Naive thymus-derived CD4-positive, alpha-beta T cell (primary cell): ENCODE results near the gene LMNTD2. TPM values are rescaled to one million over a fixed set of nuclear protein-coding genes. Genes with fewer than 3 reads are reported as not detected.

ENCODE experiments used
- ATAC-seq: fragments of 150-1000 bp; cut with Tn5 transposase; 2 replicates; pipeline ENCODE4 v1.10.0; 2021; ENCODE audit warnings: mild to moderate bottlenecking, moderate library complexity
- CTCF ChIA-PET: fragments of 350-600 bp; sonication (Branson Sonifier 250); formaldehyde crosslinking; loops from one replicate; lab custom pipeline; 2021; ENCODE audit warnings: antibody characterized with exemption; lab: Charles Lee
- POLR2A ChIA-PET: fragments of 350-600 bp; sonication (Branson Sonifier 250); formaldehyde crosslinking; loops from one replicate; lab custom pipeline; 2021; ENCODE audit warnings: antibody characterized with exemption, inconsistent platforms; lab: Charles Lee
- DNase-seq, 9 donors: peaks; one replicate each; pipeline versions ENCODE4 v3.0.0 to v3.0.0-alpha.2; 2020 to 2022; ENCODE audit warnings: mixed read lengths in 1 of 9
- H3K27ac ChIP-seq: one replicate; pipeline ENCODE4 v1.7.0; 2013; ENCODE audit warnings: mild to moderate bottlenecking, low read depth, low read length, moderate library complexity
- H3K27me3 ChIP-seq, 2 donors: one replicate each; pipeline ENCODE4 v1.7.0; 2013; ENCODE audit warnings: low read length in 2 of 2, mild to moderate bottlenecking in 2 of 2, moderate library complexity in 2 of 2; ENCODE audit not compliant: control insufficient read depth in 2 of 2, insufficient read depth in 2 of 2
- H3K36me3 ChIP-seq, 3 experiments: 1 replicate in 2 of 3; 2 replicates in 1 of 3; pipeline ENCODE4 v1.7.0; 2013; ENCODE audit warnings: low read length in 3 of 3, mild to moderate bottlenecking in 3 of 3, moderate library complexity in 1 of 3; ENCODE audit not compliant: insufficient read depth in 3 of 3, control insufficient read depth in 2 of 3
- H3K4me1 ChIP-seq, 2 donors: one replicate each; pipeline ENCODE4 v1.7.0; 2013; ENCODE audit warnings: low read length in 2 of 2, mild to moderate bottlenecking in 2 of 2, moderate library complexity in 1 of 2; ENCODE audit not compliant: control insufficient read depth in 2 of 2, insufficient read depth in 2 of 2
- H3K4me3 ChIP-seq: 2 replicates; pipeline ENCODE4 v1.7.0; 2013; ENCODE audit warnings: mild to moderate bottlenecking, low read length
- H3K9me3 ChIP-seq, 3 experiments: 1 replicate in 2 of 3; 2 replicates in 1 of 3; pipeline ENCODE4 v1.7.0; 2013; ENCODE audit warnings: low read length in 3 of 3; ENCODE audit not compliant: control insufficient read depth in 2 of 3
- H3K27ac Mint-ChIP-seq, 9 donors: one replicate each; pipeline ENCODE4 v1.8.0; 2020 to 2022; ENCODE audit warnings: mixed read lengths in 9 of 9, mild to moderate bottlenecking in 8 of 9, moderate library complexity in 5 of 9, inconsistent platforms in 2 of 9
- H3K27me3 Mint-ChIP-seq, 5 donors: one replicate each; pipeline ENCODE4 v1.8.0; 2021 to 2022; ENCODE audit warnings: mixed read lengths in 5 of 5, mild to moderate bottlenecking in 1 of 5
- H3K36me3 Mint-ChIP-seq, 5 donors: one replicate each; pipeline ENCODE4 v1.8.0; 2020 to 2022; ENCODE audit warnings: mixed read lengths in 5 of 5, mild to moderate bottlenecking in 3 of 5, inconsistent platforms in 1 of 5
- H3K4me1 Mint-ChIP-seq, 7 donors: one replicate each; pipeline ENCODE4 v1.8.0; 2020 to 2022; ENCODE audit warnings: mixed read lengths in 7 of 7, mild to moderate bottlenecking in 3 of 7, inconsistent platforms in 1 of 7
- H3K4me3 Mint-ChIP-seq, 10 donors: one replicate each; pipeline ENCODE4 v1.8.0; 2020 to 2022; ENCODE audit warnings: mild to moderate bottlenecking in 10 of 10, mixed read lengths in 10 of 10, moderate library complexity in 6 of 10, inconsistent platforms in 2 of 10
- H3K9me3 Mint-ChIP-seq, 11 donors: one replicate each; pipeline ENCODE4 v1.8.0; 2020 to 2022; ENCODE audit warnings: mixed read lengths in 11 of 11, mild to moderate bottlenecking in 4 of 11, inconsistent platforms in 1 of 11, moderate library complexity in 1 of 11
- intact Hi-C, 2 donors: fragments of 100-400 bp; cut with micrococcal nuclease; formaldehyde crosslinking; loops; one replicate each; pipeline ENCODE4 v1.15.1; 2023
- polyA plus RNA-seq, 2 donors: library from polyadenylated mRNA; unstranded; fragments of 300-500 nt; fragmentation: Illumina TruSeq; gene quantifications; one replicate each; pipeline ENCODE4 v1.2.3, GENCODE V29; 2021
- total RNA-seq, 6 experiments: library from RNA in 5 of 6; stranded (reverse) in 5 of 6; gene quantifications; 1 replicate in 5 of 6; 2 replicates in 1 of 6; pipeline ENCODE4 v1.2.3 and lab custom pipeline; 2021 to 2026

The LMNTD2 gene
- total and polyA plus RNA-seq, 7 experiments from 2014 or later, result 2.3 to 14.7 (median 9.0) TPM

DNA sequence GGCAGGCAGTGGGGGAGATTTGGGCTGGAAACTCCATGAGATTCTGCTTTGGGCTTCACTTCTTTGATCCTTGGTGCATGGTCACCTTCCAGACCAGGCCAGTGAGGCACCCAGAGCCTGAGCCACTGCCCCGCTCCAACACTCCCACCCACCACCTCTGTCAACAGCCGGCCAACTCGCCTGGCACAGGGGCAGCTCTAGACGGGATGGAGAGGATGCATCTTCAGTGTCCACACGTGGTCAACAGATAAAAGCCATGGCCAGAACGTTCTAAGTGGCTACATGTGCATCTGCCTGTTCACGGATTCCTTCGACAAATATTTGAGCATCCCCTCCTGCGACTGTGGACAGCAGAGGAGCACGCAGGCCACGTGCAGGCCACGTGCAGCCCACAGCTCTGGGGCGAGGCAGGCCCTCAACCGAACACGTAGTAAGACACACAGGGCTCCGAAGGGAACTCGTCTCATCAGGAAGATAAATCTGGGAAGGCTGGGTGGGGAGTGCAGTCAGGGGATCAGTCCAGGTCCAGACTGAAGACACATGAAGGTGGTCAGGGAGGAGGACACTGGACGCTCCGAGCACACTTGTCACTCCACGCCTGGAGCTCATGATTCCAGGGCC, 22.0 kb downstream of the LMNTD2 start:
- POLR2A ChIA-PET, result interaction anchor here (1.3 kb wide), 1 partner anchor 66 kb away, joined by 3 read pairs; no protein-coding TSS in a partner anchor
- Histone ChIP-seq H3K9me3 (no peaks in the 10 kb centered on the region), H3K27ac (no peak overlapping the region), H3K27me3 (no peaks in the 10 kb centered on the region), H3K36me3 (peaks cover 0 to 4% (median 0%) of the 10 kb centered on the region in 3 experiments), H3K4me3 (no peak overlapping the region), H3K4me1 (peaks cover 20 to 21% of the 10 kb centered on the region in 2 donors)
- Mint-ChIP-seq H3K27ac (peak overlapping the region in 1 of 9 donors; percentile 9), H3K4me1 (peaks cover 5 to 16% (median 11%) of the 10 kb centered on the region in 7 donors), H3K4me3 (peak overlapping the region in 6 of 10 donors; percentile 29 to 95 (median 50)), H3K9me3 (no peaks in the 10 kb centered on the region), H3K36me3 (peaks cover 0 to 2% (median 0%) of the 10 kb centered on the region in 5 donors), H3K27me3 (no peaks in the 10 kb centered on the region)
- DNase-seq, result no peak
- CTCF ChIA-PET, result no interaction called here
- ATAC-seq, result no peak
- intact Hi-C loops, result loop anchor here in 1 of 2 donors (5.0 kb wide), 2 partner anchors 159 to 184 kb away; partner anchors contain the start of genes DEAF1 and TMEM80

DNA sequence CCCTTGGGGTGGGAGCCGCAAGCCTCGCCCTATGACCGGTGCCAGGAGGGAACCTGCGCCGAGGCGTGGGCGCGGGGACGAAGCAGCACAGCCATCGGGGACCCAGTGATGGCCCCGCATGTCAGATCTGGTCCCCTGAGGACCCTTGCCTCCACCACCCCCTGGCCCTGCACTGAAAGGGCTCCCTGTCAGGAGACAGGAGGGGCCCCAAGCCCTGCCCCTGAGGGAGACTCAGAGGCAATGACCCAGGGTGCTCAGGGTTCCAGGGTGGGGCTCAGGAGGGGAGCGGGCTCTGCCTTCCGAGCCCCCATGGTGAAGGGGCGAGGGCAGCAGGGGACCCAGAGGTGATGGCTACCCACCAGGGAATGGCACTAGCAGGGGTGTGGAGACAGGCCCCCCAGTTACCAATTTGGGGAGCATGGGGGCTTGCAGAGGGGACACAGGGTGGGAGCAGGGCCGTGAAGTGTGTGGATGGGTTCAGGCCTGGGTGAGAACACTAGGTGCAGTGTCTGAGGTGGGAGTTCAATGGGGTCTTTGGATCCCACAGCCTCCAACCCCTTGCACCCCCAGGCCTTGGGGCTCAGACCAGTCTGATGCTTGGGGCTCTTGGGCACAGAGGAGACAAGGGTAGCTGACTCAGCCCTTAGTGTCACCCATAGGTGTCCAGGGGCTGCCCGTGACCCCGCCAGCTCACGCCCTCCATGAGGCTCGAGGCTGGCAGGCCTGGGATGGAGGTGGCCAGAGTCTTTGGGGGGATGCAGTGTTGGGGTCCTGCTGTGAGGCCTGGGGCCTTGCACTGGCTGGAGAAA, 22.7 kb downstream of the LMNTD2 start:
- POLR2A ChIA-PET, result interaction anchor here (1.0 to 4.0 kb wide), 4 partner anchors 17 to 330 kb away, joined by 3 to 26 read pairs (median 8); partner anchors contain the start of genes BET1L, RIC8A and RNH1
- DNase-seq, result no peak
- peaks cover 0 to 11% (median 0%) of the 10 kb centered on the region in 3 experiments for H3K36me3 ChIP-seq
- H3K27ac ChIP-seq, result peak overlapping the region; percentile 60
- peaks cover 5 to 16% (median 11%) of the 10 kb centered on the region in 7 donors for H3K4me1 Mint-ChIP-seq
- peaks cover 0 to 2% (median 0%) of the 10 kb centered on the region in 5 donors for H3K36me3 Mint-ChIP-seq
- no peaks in the 10 kb centered on the region for H3K27me3 ChIP-seq
- intact Hi-C loops, result loop anchor here (1.0 to 5.0 kb wide), 10 partner anchors 17 to 259 kb away; partner anchors contain the start of genes DEAF1 (in 2 of the 2), LMNTD2 (in 2 of the 2), RASSF7 (in 2 of the 2) and TMEM80 (in 2 of the 2)
- H3K9me3 ChIP-seq, result no peaks in the 10 kb centered on the region
- H3K4me1 ChIP-seq, result peaks cover 20 to 21% of the 10 kb centered on the region in 2 donors
- peak overlapping the region in 5 of 9 donors; percentile 49 to 85 (median 69) for H3K27ac Mint-ChIP-seq
- H3K4me3 ChIP-seq, result peak overlapping the region; percentile 66
- H3K4me3 Mint-ChIP-seq, result peak overlapping the region; percentile 48 to 95 (median 59)
- no peaks in the 10 kb centered on the region for H3K27me3 Mint-ChIP-seq
- no peak for ATAC-seq
- no peaks in the 10 kb centered on the region for H3K9me3 Mint-ChIP-seq
- CTCF ChIA-PET, result interaction anchor here (2.5 kb wide), 1 partner anchor 19 kb away, joined by 7 read pairs; no protein-coding TSS in a partner anchor

DNA sequence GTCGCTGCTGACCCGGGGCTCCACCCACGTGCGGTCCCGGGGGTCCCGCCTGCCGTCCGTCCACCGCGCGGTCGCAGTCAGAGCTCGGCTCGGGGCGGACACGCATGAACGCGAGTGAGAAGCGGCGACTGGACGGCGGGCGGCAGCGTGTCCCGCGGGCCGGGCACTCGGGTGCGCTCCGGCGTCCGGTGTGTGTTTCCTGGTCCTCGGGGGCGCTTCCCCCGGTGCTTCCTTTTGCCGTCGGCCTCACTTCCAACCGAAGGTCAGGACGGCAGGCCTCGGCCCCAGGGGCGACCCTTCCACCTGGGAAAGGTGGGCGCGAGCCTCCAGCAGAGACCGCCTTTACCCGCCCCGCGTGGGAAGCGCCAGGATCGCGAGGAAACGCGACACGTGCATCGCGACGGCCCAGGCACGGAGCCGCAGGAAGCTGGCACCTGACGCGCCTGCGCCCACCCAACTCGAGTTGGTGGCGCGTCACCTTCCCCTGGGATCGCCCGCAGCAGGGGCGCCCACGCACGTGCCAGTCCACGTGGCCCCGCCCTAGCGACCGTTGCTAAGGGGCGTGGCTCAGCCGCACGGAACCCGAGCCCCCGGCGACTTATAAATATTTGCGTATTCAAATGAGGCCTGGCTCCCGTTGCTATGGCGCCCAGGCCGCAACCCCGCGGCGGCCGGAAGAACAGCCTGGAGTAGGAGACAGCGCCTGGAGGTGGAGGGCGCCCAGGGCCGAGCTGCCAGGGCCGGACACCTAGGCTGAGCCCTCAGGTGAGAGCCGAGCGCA, 23.5 kb downstream of the LMNTD2 start, which contains the start of gene LRRC56:
Gene LRRC56 (plus strand): TSS at position 687 of the 781 bp plus-strand sequence. CDS start 3,158 bp downstream, outside the sequence.
- H3K9me3 ChIP-seq, result no peaks in the 10 kb centered on the region
- H3K4me1 Mint-ChIP-seq, result peaks cover 5 to 16% (median 11%) of the 10 kb centered on the region in 7 donors
- peaks cover 0 to 3% (median 0%) of the 10 kb centered on the region in 5 donors for H3K36me3 Mint-ChIP-seq
- H3K27ac ChIP-seq, result peak within 1 kb of the TSS; percentile 75
- ChIA-PET CTCF (interaction anchor here (1.1 to 2.5 kb wide), 2 partner anchors 19 to 190 kb away, joined by 4 to 7 read pairs; no protein-coding TSS in a partner anchor), POLR2A (interaction anchor here (1.0 to 4.0 kb wide), 12 partner anchors 9 to 330 kb away, joined by 3 to 26 read pairs (median 4); partner anchors contain the start of genes BET1L, DEAF1, IRF7 and RIC8A)
- peak within 1 kb of the TSS; percentile 84 to 96 (median 91) for H3K27ac Mint-ChIP-seq
- no peaks in the 10 kb centered on the region for H3K27me3 Mint-ChIP-seq
- peak within 1 kb of the TSS; percentile 87 to 97 (median 91) for H3K4me3 Mint-ChIP-seq
- ATAC-seq, result peak; percentile 53
- H3K9me3 Mint-ChIP-seq, result no peaks in the 10 kb centered on the region
- peaks cover 20 to 21% of the 10 kb centered on the region in 2 donors for H3K4me1 ChIP-seq
- intact Hi-C loops, result loop anchor here (1.0 to 5.0 kb wide), 10 partner anchors 18 to 260 kb away; partner anchors contain the start of genes DEAF1 (in 2 of the 2), LMNTD2 (in 2 of the 2), RASSF7 (in 2 of the 2) and TMEM80 (in 2 of the 2)
- peak; percentile 74 to 92 (median 77) for DNase-seq
- peaks cover 0 to 19% (median 0%) of the 10 kb centered on the region in 3 experiments for H3K36me3 ChIP-seq
- no peaks in the 10 kb centered on the region for H3K27me3 ChIP-seq
- H3K4me3 ChIP-seq, result peak within 1 kb of the TSS; percentile 66

DNA sequence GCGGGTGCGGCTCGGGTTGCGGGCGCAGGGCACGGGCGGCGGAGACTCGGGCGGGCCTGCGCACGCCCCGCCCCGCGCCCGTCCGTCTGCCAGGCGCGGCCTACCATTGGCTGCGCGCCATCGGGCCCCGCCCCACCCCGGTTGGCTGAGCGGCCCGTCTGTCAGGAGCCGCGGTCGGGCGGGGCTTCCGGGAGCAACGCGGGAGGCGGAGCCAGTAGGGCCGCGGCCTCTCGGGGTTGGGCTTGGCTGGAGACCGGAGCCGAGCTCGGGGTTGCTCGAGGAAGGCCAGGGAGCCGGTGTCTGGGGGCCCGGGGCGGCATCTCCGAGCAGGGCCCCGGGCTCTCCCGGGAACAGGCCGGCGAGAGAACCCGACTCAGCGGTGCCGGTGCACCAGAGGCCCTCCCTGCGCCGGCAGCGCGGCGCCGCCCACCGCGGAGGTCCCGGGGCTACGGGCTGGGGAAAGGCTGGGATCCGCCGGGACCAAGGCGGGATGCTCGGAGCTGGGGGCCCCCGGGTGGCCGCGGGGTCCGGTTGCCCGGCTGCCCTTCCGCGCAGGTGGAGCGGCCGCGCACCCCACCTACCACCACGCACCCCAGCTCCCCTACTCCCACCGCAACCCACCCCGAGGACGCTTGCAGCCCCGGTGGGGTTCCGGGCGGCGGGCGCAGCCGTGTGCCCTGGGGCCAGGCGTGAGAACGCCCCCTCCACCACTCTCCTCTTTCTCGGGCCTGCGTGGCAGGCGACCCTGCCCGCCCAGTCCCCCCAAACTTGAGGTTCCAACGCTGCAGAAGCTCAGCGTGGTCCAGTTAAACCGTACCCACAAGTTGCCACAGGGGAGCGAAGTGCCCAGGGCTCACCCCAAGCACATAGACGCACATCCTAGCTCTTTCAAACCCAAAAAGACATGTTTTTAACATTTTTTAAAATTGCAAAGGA, 24.8 kb downstream of the LMNTD2 start, which contains the start of gene HRAS:
Gene HRAS (minus strand): TSS at position 58 of the 936 bp plus-strand sequence.
- peak within 1 kb of the TSS; percentile 84 to 96 (median 91) for H3K27ac Mint-ChIP-seq
- ChIA-PET POLR2A (interaction anchor here (0.6 to 4.0 kb wide), 24 partner anchors 10 to 329 kb away, joined by 3 to 26 read pairs (median 3); partner anchors contain the start of genes BET1L, DEAF1, IRF7 and PHRF1), CTCF (interaction anchor here (0.6 to 2.5 kb wide), 3 partner anchors 17 to 191 kb away, joined by 3 to 7 read pairs (median 4); partner anchors contain the start of gene TMEM80)
- no peaks in the 10 kb centered on the region for H3K9me3 Mint-ChIP-seq
- Histone ChIP-seq H3K4me3 (peak within 1 kb of the TSS; percentile 66), H3K27me3 (no peaks in the 10 kb centered on the region), H3K27ac (peak within 1 kb of the TSS; percentile 75), H3K9me3 (no peaks in the 10 kb centered on the region), H3K4me1 (peaks cover 20 to 21% of the 10 kb centered on the region in 2 donors), H3K36me3 (peaks cover 0 to 30% (median 0%) of the 10 kb centered on the region in 3 experiments)
- no peaks in the 10 kb centered on the region for H3K27me3 Mint-ChIP-seq
- H3K4me1 Mint-ChIP-seq, result peaks cover 5 to 16% (median 11%) of the 10 kb centered on the region in 7 donors
- H3K36me3 Mint-ChIP-seq, result peaks cover 0 to 3% (median 0%) of the 10 kb centered on the region in 5 donors
- DNase-seq, result peak; percentile 92 to 99 (median 96)
- peak; percentile 93 for ATAC-seq
- intact Hi-C loops, result loop anchor here (1.0 to 5.0 kb wide), 12 partner anchors 17 to 328 kb away; partner anchors contain the start of genes BET1L (in 2 of the 2), RIC8A (in 2 of the 2), DEAF1 (in 1 of the 2) and LMNTD2 (in 1 of the 2)
- H3K4me3 Mint-ChIP-seq, result peak within 1 kb of the TSS; percentile 87 to 97 (median 91)

DNA sequence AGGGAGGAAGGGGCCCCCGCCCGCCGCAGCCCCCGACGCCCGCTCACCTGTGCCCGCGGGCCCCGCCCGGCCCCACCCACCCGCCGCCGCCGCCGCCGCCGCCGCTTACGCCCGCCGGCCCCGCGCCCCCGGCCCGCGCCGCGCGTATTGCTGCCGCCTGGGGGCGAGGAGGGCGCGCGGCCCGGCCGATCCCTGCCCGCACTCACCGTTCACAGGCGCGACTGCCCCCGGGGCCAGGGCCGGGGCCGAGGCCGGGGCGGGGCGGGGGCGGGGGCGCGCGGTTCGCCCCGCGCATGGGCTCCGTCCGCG, 25.4 kb downstream of the LMNTD2 start:
- no peaks in the 10 kb centered on the region for H3K27me3 ChIP-seq
- peaks cover 20 to 21% of the 10 kb centered on the region in 2 donors for H3K4me1 ChIP-seq
- no peak overlapping the region for H3K4me3 ChIP-seq
- peaks cover 0 to 30% (median 0%) of the 10 kb centered on the region in 3 experiments for H3K36me3 ChIP-seq
- peaks cover 5 to 16% (median 11%) of the 10 kb centered on the region in 7 donors for H3K4me1 Mint-ChIP-seq
- H3K36me3 Mint-ChIP-seq, result peaks cover 0 to 4% (median 0%) of the 10 kb centered on the region in 5 donors
- no peaks in the 10 kb centered on the region for H3K9me3 ChIP-seq
- H3K9me3 Mint-ChIP-seq, result no peaks in the 10 kb centered on the region
- ChIA-PET POLR2A (interaction anchor here (0.6 to 4.0 kb wide), 14 partner anchors 18 to 255 kb away, joined by 3 to 26 read pairs (median 4); partner anchors contain the start of genes DEAF1, IRF7, PHRF1 and RNH1), CTCF (no interaction called here)
- peak; percentile 31 for ATAC-seq
- no peak for DNase-seq
- no peak overlapping the region for H3K27ac Mint-ChIP-seq
- H3K4me3 Mint-ChIP-seq, result peak overlapping the region in 1 of 10 donors; percentile 95
- no peaks in the 10 kb centered on the region for H3K27me3 Mint-ChIP-seq
- intact Hi-C loops, result loop anchor here (1.0 to 5.0 kb wide), 9 partner anchors 17 to 328 kb away; partner anchors contain the start of genes BET1L (in 2 of the 2), RIC8A (in 2 of the 2), DEAF1 (in 1 of the 2) and PTDSS2 (in 1 of the 2)
- peak overlapping the region; percentile 71 for H3K27ac ChIP-seq
